Muscle of leg (tissue), 16 donors: ENCODE data around the gene LUM. TPM values are rescaled to one million over a fixed set of nuclear protein-coding genes. Genes with fewer than 3 reads are reported as not detected.
A peak's percentile ranks its signal among the peaks of the same experiment; 100 is the strongest.

Experiments
- DNase-seq: peaks from one replicate; pipeline ENCODE4 v3.0.0; 2013
- H3K27ac ChIP-seq: one replicate; pipeline ENCODE4 v1.5.1; 2013; ENCODE audit warnings: mild to moderate bottlenecking, low read length, control low read depth
- H3K27me3 ChIP-seq: one replicate; pipeline ENCODE4 v1.6.1; 2013; ENCODE audit warnings: low read length; ENCODE audit not compliant: control insufficient read depth, insufficient read depth
- H3K36me3 ChIP-seq: one replicate; pipeline ENCODE4 v1.6.1; 2013; ENCODE audit warnings: low read length; ENCODE audit not compliant: control insufficient read depth, insufficient read depth
- H3K4me1 ChIP-seq: one replicate; pipeline ENCODE4 v1.6.1; 2013; ENCODE audit warnings: low read length; ENCODE audit not compliant: control insufficient read depth, insufficient read depth
- H3K4me3 ChIP-seq: one replicate; pipeline ENCODE4 v1.5.1; 2013; ENCODE audit warnings: low read length, control low read depth
- H3K9me3 ChIP-seq: replicated peaks from 2 replicates; pipeline ENCODE4 v1.6.1; 2013; ENCODE audit warnings: low read depth, low read length; ENCODE audit not compliant: control insufficient read depth
- WGBS: methylation state at CpG from one replicate; pipeline ENCODE4 v1.1.5; 2013; ENCODE audit warnings: missing lambda C conversion rate; ENCODE audit not compliant: insufficient coverage; 5-methylcytosine and 5-hydroxymethylcytosine counted together
- long read RNA-seq, 11 donors: transcript quantifications; one replicate each; lab custom pipeline, GENCODE V29; 2026
- polyA plus RNA-seq, 8 donors: library from polyadenylated mRNA; unstranded; fragments of 120-200 nt; gene quantifications; one replicate each; pipeline versions ENCODE4 v1.2.1 to v1.2.3, GENCODE V29; 2013; ENCODE audit warnings: inconsistent platforms in 1 of 8, low replicate concordance in 1 of 8; ENCODE audit not compliant: insufficient read length in 8 of 8, insufficient read depth in 1 of 8
- total RNA-seq: library from RNA; stranded (reverse); fragments of 120-200 nt; gene quantifications from one replicate; pipeline ENCODE4 v1.2.4, GENCODE V29; 2013

LUM gene
- total RNA-seq (528 TPM), polyA plus RNA-seq (100 to 1,000 TPM; 458 to 709 (median 501) TPM)
- long read RNA-seq, donor 1, transcript LUM-201 (3 exons, 3,008 nt) = major isoform, 76 of 100 reads
- long read RNA-seq, donor 1, partial matches to known transcripts = 24 of 100 reads
- long read RNA-seq, donor 1, other reads (novel, unspliced or antisense) = 0 of 100 reads
- long read RNA-seq, donor 2, transcript LUM-201 (3 exons, 3,008 nt) = major isoform, 59 of 67 reads
- long read RNA-seq, donor 2, partial matches to known transcripts = 8 of 67 reads
- long read RNA-seq, donor 2, other reads (novel, unspliced or antisense) = 0 of 67 reads
- long read RNA-seq, donor 3, transcript LUM-201 (3 exons, 3,008 nt) = major isoform, 132 of 150 reads
- long read RNA-seq, donor 3, partial matches to known transcripts = 18 of 150 reads
- long read RNA-seq, donor 3, other reads (novel, unspliced or antisense) = 0 of 150 reads
- long read RNA-seq, donor 4, transcript LUM-201 (3 exons, 3,008 nt) = major isoform, 176 of 211 reads
- long read RNA-seq, donor 4, partial matches to known transcripts = 35 of 211 reads
- long read RNA-seq, donor 4, other reads (novel, unspliced or antisense) = 0 of 211 reads
- long read RNA-seq, donor 5, transcript LUM-201 (3 exons, 3,008 nt) = major isoform, 334 of 447 reads
- long read RNA-seq, donor 5, partial matches to known transcripts = 107 of 447 reads
- long read RNA-seq, donor 5, other reads (novel, unspliced or antisense) = 5 of 447 reads
- long read RNA-seq, donor 6, transcript LUM-201 (3 exons, 3,008 nt) = major isoform, 251 of 340 reads
- long read RNA-seq, donor 6, partial matches to known transcripts = 79 of 340 reads
- long read RNA-seq, donor 6, other reads (novel, unspliced or antisense) = 10 of 340 reads
- long read RNA-seq, donor 7, transcript LUM-201 (3 exons, 3,008 nt) = major isoform, 304 of 384 reads
- long read RNA-seq, donor 7, partial matches to known transcripts = 80 of 384 reads
- long read RNA-seq, donor 7, other reads (novel, unspliced or antisense) = 0 of 384 reads
- long read RNA-seq, donor 8, transcript LUM-201 (3 exons, 3,008 nt) = major isoform, 254 of 304 reads
- long read RNA-seq, donor 8, partial matches to known transcripts = 50 of 304 reads
- long read RNA-seq, donor 8, other reads (novel, unspliced or antisense) = 0 of 304 reads
- long read RNA-seq, donor 9, transcript LUM-201 (3 exons, 3,008 nt) = major isoform, 173 of 229 reads
- long read RNA-seq, donor 9, partial matches to known transcripts = 56 of 229 reads
- long read RNA-seq, donor 9, other reads (novel, unspliced or antisense) = 0 of 229 reads
- long read RNA-seq, donor 10, transcript LUM-201 (3 exons, 3,008 nt) = major isoform, 311 of 377 reads
- long read RNA-seq, donor 10, partial matches to known transcripts = 66 of 377 reads
- long read RNA-seq, donor 10, other reads (novel, unspliced or antisense) = 0 of 377 reads
- long read RNA-seq, donor 11, transcript LUM-201 (3 exons, 3,008 nt) = major isoform, 228 of 298 reads
- long read RNA-seq, donor 11, partial matches to known transcripts = 63 of 298 reads
- long read RNA-seq, donor 11, other reads (novel, unspliced or antisense) = 7 of 298 reads

GRCh38 chr12:91111366-91112325 lies at the start of gene LUM:
Gene LUM (minus strand): TSS chr12:91111494. CDS start chr12:91108979, 2,515 bp downstream.
- Histone ChIP-seq H3K27ac (peak within 1 kb of the TSS; percentile 87), H3K27me3 (no peaks in the 10 kb centered on the region), H3K9me3 (no peaks in the 10 kb centered on the region), H3K4me3 (peak within 1 kb of the TSS; percentile 40), H3K4me1 (no peaks in the 10 kb centered on the region), H3K36me3 (peaks cover 2% of the 10 kb centered on the region)
- 14% methylated on average over 2 of the region's 7 CpGs for WGBS
- DNase-seq = peak; percentile 98

- H3K27ac ChIP-seq = no peak overlapping the region
- H3K4me3 ChIP-seq = no peak overlapping the region
- no peaks in the 10 kb centered on the region for H3K9me3 ChIP-seq
- no peak for DNase-seq
- H3K36me3 ChIP-seq = peaks cover 11% of the 10 kb centered on the region
- H3K27me3 ChIP-seq = no peaks in the 10 kb centered on the region
- H3K4me1 ChIP-seq = no peaks in the 10 kb centered on the region
Observed at GRCh38 chr12:91161009-91161408, 49.7 kb upstream of the LUM start.

GRCh38 chr12:91155990-91156389 lies 44.7 kb upstream of the LUM start:
- WGBS = 0% methylated on average over 1 of the region's 2 CpGs
- Histone ChIP-seq H3K4me1 (no peaks in the 10 kb centered on the region), H3K36me3 (peaks cover 16% of the 10 kb centered on the region), H3K27me3 (no peaks in the 10 kb centered on the region), H3K9me3 (no peaks in the 10 kb centered on the region), H3K27ac (no peak overlapping the region), H3K4me3 (no peak overlapping the region)
- no peak for DNase-seq

GRCh38 chr12:91154131-91154530 lies 42.8 kb upstream of the LUM start:
- H3K9me3 ChIP-seq = no peaks in the 10 kb centered on the region
- H3K27ac ChIP-seq = no peak overlapping the region
- no peaks in the 10 kb centered on the region for H3K27me3 ChIP-seq
- no peak overlapping the region for H3K4me3 ChIP-seq
- WGBS = no CpG with 5 or more reads among the region's 3 CpGs
- H3K36me3 ChIP-seq = peaks cover 19% of the 10 kb centered on the region
- no peaks in the 10 kb centered on the region for H3K4me1 ChIP-seq
- no peak for DNase-seq

GRCh38 chr12:91144053-91144452 lies 32.8 kb upstream of the LUM start:
- Histone ChIP-seq H3K4me3 (no peak overlapping the region), H3K4me1 (peaks cover 2% of the 10 kb centered on the region), H3K36me3 (peaks cover 7% of the 10 kb centered on the region), H3K27ac (no peak overlapping the region), H3K9me3 (no peaks in the 10 kb centered on the region), H3K27me3 (no peaks in the 10 kb centered on the region)
- WGBS = no CpG with 5 or more reads among the region's 2 CpGs
- DNase-seq = no peak

GRCh38 chr12:91143206-91143605 lies 31.9 kb upstream of the LUM start:
- peaks cover 7% of the 10 kb centered on the region for H3K36me3 ChIP-seq
- DNase-seq = no peak
- no peaks in the 10 kb centered on the region for H3K27me3 ChIP-seq
- H3K4me1 ChIP-seq = peaks cover 5% of the 10 kb centered on the region
- no peak overlapping the region for H3K4me3 ChIP-seq
- H3K27ac ChIP-seq = peak overlapping the region; percentile 47
- H3K9me3 ChIP-seq = no peaks in the 10 kb centered on the region
- WGBS = 100% methylated on average over 1 of the region's 3 CpGs

GRCh38 chr12:91142221-91142631 lies 30.9 kb upstream of the LUM start:
- Histone ChIP-seq H3K27ac (peak overlapping the region; percentile 91), H3K4me1 (peaks cover 9% of the 10 kb centered on the region), H3K9me3 (no peaks in the 10 kb centered on the region), H3K36me3 (peaks cover 7% of the 10 kb centered on the region), H3K4me3 (no peak overlapping the region), H3K27me3 (no peaks in the 10 kb centered on the region)
- DNase-seq = peak; percentile 86
- WGBS = 38% methylated on average over 1 of the region's 3 CpGs

- no CpG with 5 or more reads among the region's 1 CpG for WGBS
- DNase-seq = peak; percentile 97
- Histone ChIP-seq H3K4me1 (peaks cover 9% of the 10 kb centered on the region), H3K4me3 (no peak overlapping the region), H3K27ac (peak overlapping the region; percentile 91), H3K27me3 (no peaks in the 10 kb centered on the region), H3K36me3 (peaks cover 4% of the 10 kb centered on the region), H3K9me3 (no peaks in the 10 kb centered on the region)
Observed at GRCh38 chr12:91140026-91140931, 29.0 kb upstream of the LUM start.
